Kidney (tissue), 14 donors: Measurements from ENCODE around the gene CELA2A. TPM values are rescaled to one million over a fixed set of nuclear protein-coding genes. Genes with fewer than 3 reads are reported as not detected.

Experiments used
- DNase-seq, 5 donors: peaks; one replicate each; pipeline ENCODE4 v3.0.0-alpha.2; 2013 to 2020
- FAIRE-seq: peaks from 2 replicates; lab custom pipeline; 2012; peaks lifted over from hg19 to GRCh38; lab: Jason Lieb, UNC
- H3K27ac ChIP-seq, 2 donors: one replicate each; pipeline ENCODE4 v1.7.0; 2013; ENCODE audit warnings: low read depth in 2 of 2, low read length in 2 of 2, inconsistent platforms in 1 of 2
- H3K27me3 ChIP-seq: one replicate; pipeline ENCODE4 v1.7.1; 2013; ENCODE audit warnings: low read length, inconsistent platforms; ENCODE audit not compliant: control insufficient read depth, insufficient read depth
- H3K36me3 ChIP-seq, 3 donors: one replicate each; pipeline versions ENCODE4 v1.7.0 to v1.7.1; 2013; ENCODE audit warnings: low read length in 3 of 3, control low read depth in 1 of 3, inconsistent platforms in 1 of 3; ENCODE audit not compliant: insufficient read depth in 3 of 3, control insufficient read depth in 2 of 3
- H3K4me1 ChIP-seq, 3 donors: one replicate each; pipeline versions ENCODE4 v1.7.0 to v1.7.1; 2013; ENCODE audit warnings: low read length in 3 of 3, inconsistent platforms in 1 of 3, low read depth in 1 of 3; ENCODE audit not compliant: control insufficient read depth in 2 of 3, insufficient read depth in 2 of 3
- H3K4me3 ChIP-seq, 3 donors: one replicate each; pipeline versions ENCODE4 v1.7.0 to v1.8.1; 2013; ENCODE audit warnings: low read length in 3 of 3, control low read depth in 1 of 3, inconsistent platforms in 1 of 3
- H3K9ac ChIP-seq, 3 donors: one replicate each; pipeline versions ENCODE4 v1.7.0 to v1.7.1; 2013; ENCODE audit warnings: low read length in 3 of 3, control low read depth in 1 of 3, inconsistent platforms in 1 of 3
- H3K9me3 ChIP-seq, 3 donors: one replicate each; pipeline versions ENCODE4 v1.7.0 to v1.7.1; 2013; ENCODE audit warnings: low read length in 3 of 3, control low read depth in 1 of 3, inconsistent platforms in 1 of 3; ENCODE audit not compliant: control insufficient read depth in 2 of 3, insufficient read depth in 1 of 3
- CTCF ChIP-seq: IDR thresholded peaks from 3 replicates; pipeline ENCODE4 v1.5.1; 2012; ENCODE audit warnings: mild to moderate bottlenecking, moderate library complexity, borderline replicate concordance; ENCODE audit not compliant: insufficient read depth; ENCODE audit errors: extremely low read depth
- intact Hi-C: fragments of 100-400 bp; cut with DNase I; formaldehyde crosslinking; loops from one replicate; pipeline ENCODE4 v1.11.1; 2022
- polyA plus RNA-seq: library from polyadenylated mRNA; stranded (reverse); fragments of 350-450 nt; fragmentation: Illumina TruSeq; extraction: RNeasy Lipid Tissue Mini Kit (QIAGEN cat#74804); gene quantifications from one replicate; pipeline ENCODE4 v1.2.3, GENCODE V29; 2014; ENCODE audit warnings: low read depth, low replicate concordance; ENCODE audit not compliant: insufficient read depth
- total RNA-seq: library from RNA; stranded (reverse); fragmentation: NEBNext Ultra II Directional; extraction: Animal tissue kit (Norgen Biotek cat#: 25700); gene quantifications from one replicate; pipeline ENCODE4 v1.2.1, GENCODE V29; 2021
- donor health status: control.
- donor health status: control.
- donor health status: control.
- donor health status: control.
- donor health status: control.
- donor health status: DM: yes; HTN: yes; CAD: no.
- donor health status: Normal renal cell carcinoma (clear cell type).

CELA2A gene
- total and polyA plus RNA-seq, 2 donors from 2014 or later = not detected

GRCh38 chr1:15411593-15412137, 44.9 kb upstream of the CELA2A start:
- DNase-seq (peak in 4 of 5 donors; percentile 26 to 80 (median 42)), FAIRE-seq (no peak)
- no peaks in the 10 kb centered on the region for H3K27me3 ChIP-seq
- H3K9ac ChIP-seq = peak overlapping the region in 1 of 3 donors; percentile 60
- TF ChIP-seq CTCF = no peak
- no peaks in the 10 kb centered on the region for H3K9me3 ChIP-seq
- no peak overlapping the region for H3K27ac ChIP-seq
- H3K4me3 ChIP-seq = peak overlapping the region in 1 of 3 donors; percentile 71
- intact Hi-C loops = no loop called here
- peaks cover 0 to 12% (median 0%) of the 10 kb centered on the region in 3 donors for H3K4me1 ChIP-seq
- H3K36me3 ChIP-seq = no peaks in the 10 kb centered on the region

- Histone ChIP-seq H3K36me3 (no peaks in the 10 kb centered on the region), H3K4me3 (no peak overlapping the region), H3K27me3 (no peaks in the 10 kb centered on the region), H3K9ac (no peak overlapping the region), H3K9me3 (no peaks in the 10 kb centered on the region), H3K4me1 (peaks cover 0 to 12% (median 0%) of the 10 kb centered on the region in 3 donors), H3K27ac (no peak overlapping the region)
- no peak for DNase-seq
- intact Hi-C loops = no loop called here
- no peak for FAIRE-seq
- no peak for TF ChIP-seq CTCF
Observed at GRCh38 chr1:15412175-15412800, 44.2 kb upstream of the CELA2A start.

- FAIRE-seq = no peak
- peaks cover 0 to 12% (median 0%) of the 10 kb centered on the region in 3 donors for H3K4me1 ChIP-seq
Observed at GRCh38 chr1:15412843-15413242, 43.7 kb upstream of the CELA2A start.

More at GRCh38 chr1:15412843-15413242, 43.7 kb upstream of the CELA2A start:
- Histone ChIP-seq H3K36me3 (no peaks in the 10 kb centered on the region), H3K9me3 (no peaks in the 10 kb centered on the region), H3K27ac (no peak overlapping the region), H3K9ac (no peak overlapping the region), H3K4me3 (no peak overlapping the region), H3K27me3 (no peaks in the 10 kb centered on the region)
- intact Hi-C loops = no loop called here
- no peak for TF ChIP-seq CTCF
- peak in 1 of 5 donors; percentile 65 for DNase-seq
